ENCODE measurements around the gene IFT20. TPM values are rescaled to one million over a fixed set of nuclear protein-coding genes. Genes with fewer than 3 reads are reported as not detected.
A peak's percentile ranks its signal among the peaks of the same experiment; 100 is the strongest.

The IFT20 gene
- total and polyA plus RNA-seq, 10 of the 15 experiments (the other 5 are each of a cell fraction or from before 2014, with no cell fraction given) = 9.4 to 38.2 (median 19.1) TPM

- Histone ChIP-seq H3K4me3 (no peak overlapping the region), H3K4me1 (ENCODE audit: control insufficient read depth, insufficient read depth, low read length) (peaks cover 6% of the 10 kb centered on the region), H2AFZ (ENCODE audit: control insufficient read depth, low read depth, low read length) (no peak overlapping the region), H3K36me3 (ENCODE audit: control insufficient read depth in 2 of 2, insufficient read depth in 2 of 2, low read length in 1 of 2) (peaks cover 5 to 13% of the 10 kb centered on the region in 2 experiments), H3K79me2 (ENCODE audit: control insufficient read depth, insufficient read depth, low read length) (peaks cover 20% of the 10 kb centered on the region), H4K20me1 (ENCODE audit: control insufficient read depth, insufficient read depth) (no peaks in the 10 kb centered on the region; the same call in 1 of the 2 replicates), H3K9me3 (replicated peaks; ENCODE audit: control insufficient read depth, insufficient read depth, low read length) (no peaks in the 10 kb centered on the region), H3K9ac (ENCODE audit: control insufficient read depth, insufficient read depth, low read length) (no peak overlapping the region), H3K27me3 (replicated peaks in 1 of 2; ENCODE audit: control insufficient read depth in 2 of 2, insufficient read depth in 2 of 2, low read length in 1 of 2) (no peaks in the 10 kb centered on the region), H3K4me2 (ENCODE audit: control insufficient read depth, insufficient read depth) (no peak overlapping the region), H3K27ac (ENCODE audit: control insufficient read depth, insufficient read depth) (no peak overlapping the region)
- DNase-seq (ENCODE audit: low read depth, low spot score) (no peak), ATAC-seq (no peak), FAIRE-seq (no peak)
- 90% methylated on average over 6 of the region's 6 CpGs for WGBS (ENCODE audit: insufficient coverage, insufficient replicate concordance, low lambda C conversion rate, missing lambda C conversion rate)
- TF ChIP-seq CUX1 (IDR thresholded peaks at IDR 0.05; ENCODE audit: insufficient replicate concordance, low read depth, low read length) (no peak), POLR2AphosphoS2 (IDR thresholded peaks at IDR 0.05; ENCODE audit: low read depth, low read length) (no peak), POLR2A (IDR thresholded peaks at IDR 0.05; ENCODE audit: low read depth, low read length) (peak; percentile 10; the same call in 1 of the 2 replicates)
- TF ChIP-seq, protein P1, sequence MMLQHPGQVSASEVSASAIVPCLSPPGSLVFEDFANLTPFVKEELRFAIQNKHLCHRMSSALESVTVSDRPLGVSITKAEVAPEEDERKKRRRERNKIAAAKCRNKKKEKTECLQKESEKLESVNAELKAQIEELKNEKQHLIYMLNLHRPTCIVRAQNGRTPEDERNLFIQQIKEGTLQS (IDR thresholded peaks at IDR 0.05; ENCODE audit: borderline replicate concordance, extremely low read depth, low read depth, low read length) = no peak
- ChIA-PET SMC1A (ENCODE audit: uncharacterized antibody, unreplicated experiment) (interaction anchor here (0.9 kb wide), 1 partner anchor 13 kb away, joined by 5 read pairs; the partner anchor contains the start of gene TMEM97), CTCF (interaction anchor here (1.3 kb wide), 1 partner anchor 160 kb away, joined by 3 read pairs; no protein-coding TSS in a partner anchor), RAD21 (ENCODE audit: unreplicated experiment) (no interaction called here), POLR2A (interaction anchor here (3.2 kb wide), 1 partner anchor 12 kb away, joined by 13 read pairs; the partner anchor contains the start of gene TMEM97)
- in situ Hi-C loops (cut with MboI) (loop anchor here (10.0 kb wide), 1 partner anchor 623 kb away; the partner anchor contains the start of gene PHF12), intact Hi-C loops (cut with micrococcal nuclease; ENCODE audit: unreplicated experiment) (no loop called here)
- BruUV-seq (replicated peaks) = no TSS peak
Measured at GRCh38 chr17:28331891-28332420, 3.3 kb downstream of the IFT20 start.
